Measurements from ENCODE around the gene PDE6B.

- TF ChIP-seq CTCF (IDR thresholded peaks at IDR 0.05; ENCODE audit: insufficient read depth, low read length, poor library complexity, severe bottlenecking) (no peak), EZH2phosphoT487 (conservative IDR thresholded peaks at IDR 0.05; ENCODE audit: low read length) (no peak)
Observed at GRCh38 chr4:714087-714486, 88.7 kb downstream of the PDE6B start.
